T1000 (cell line): ENCODE data around the gene TM7SF3.
"Not testable (repeated sequence)": the region's sequence is repeated elsewhere in the genome, so short reads cannot be mapped to it uniquely, and the experiment has no call there.

Source experiments
- DNase-seq: peaks from one replicate; lab custom pipeline; 2025; ENCODE audit warnings: mixed read lengths; lab: John Stamatoyannopoulos, UW

Gene TM7SF3

GRCh38 chr12:26978801-26979200 lies 35.4 kb downstream of the TM7SF3 start:
- no peak for DNase-seq

DNA sequence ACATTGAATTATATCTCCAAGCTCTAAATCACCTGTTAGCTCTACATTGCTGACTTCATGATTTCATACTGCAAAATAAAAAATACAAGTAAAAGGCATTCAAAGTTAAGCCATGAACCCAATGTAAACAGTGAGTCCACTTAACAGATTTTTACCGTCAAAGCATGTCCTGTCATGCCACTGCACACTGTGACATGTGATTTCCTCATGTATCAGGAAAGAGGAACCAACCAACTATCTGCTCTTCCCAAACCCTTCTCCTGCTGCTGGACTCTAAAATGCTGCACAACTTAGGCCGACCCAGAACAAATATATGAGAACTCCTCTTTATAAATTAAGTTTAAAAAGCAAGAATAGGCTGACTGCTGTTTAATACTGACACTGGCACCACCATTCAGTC lies 37.5 kb downstream of the TM7SF3 start:
- DNase-seq: no peak

- DNase-seq: no peak
Observed at GRCh38 chr12:26971963-26972362, 42.2 kb downstream of the TM7SF3 start.

- DNase-seq: no peak
Observed at GRCh38 chr12:26970136-26970535, 44.0 kb downstream of the TM7SF3 start.

- DNase-seq: no peak
Observed at GRCh38 chr12:26966842-26967241, 47.3 kb downstream of the TM7SF3 start.

DNA sequence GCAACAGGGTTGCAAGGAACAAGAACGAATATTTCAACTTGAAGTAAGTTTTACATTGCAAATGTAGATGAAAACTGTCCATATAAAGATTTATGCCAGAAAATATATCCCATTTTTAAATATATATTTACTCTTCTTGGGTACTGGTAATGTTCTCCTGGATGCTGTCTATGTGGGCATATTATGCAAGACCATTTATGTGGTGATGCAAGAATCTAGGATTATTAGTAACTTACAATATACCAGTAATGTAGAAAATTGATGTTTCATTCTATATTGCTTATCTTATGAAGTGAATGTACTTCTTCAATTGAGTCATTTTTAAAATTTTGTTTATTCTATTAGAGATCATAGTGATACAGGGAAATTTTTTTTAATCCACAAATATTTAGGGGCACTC lies 50.8 kb downstream of the TM7SF3 start:
- DNase-seq: no peak

DNA sequence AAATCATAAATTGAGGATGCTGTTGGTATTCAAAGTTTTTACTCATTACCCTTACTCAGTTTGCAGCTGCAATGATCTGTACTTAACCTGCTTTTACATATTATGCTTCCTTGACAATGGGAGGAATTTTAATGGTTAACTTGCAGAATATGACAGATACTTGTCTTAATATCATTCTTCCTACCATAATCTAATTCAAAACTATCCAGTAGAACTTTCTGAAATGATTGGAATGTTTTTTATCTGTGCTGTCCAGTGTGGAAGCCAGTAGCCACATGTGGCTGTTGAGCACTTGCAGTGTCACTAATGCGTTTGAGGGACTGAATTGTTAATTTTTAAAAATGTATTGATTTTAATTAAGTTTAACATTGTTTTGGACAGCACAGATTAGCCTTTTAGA lies 52.4 kb downstream of the TM7SF3 start:
- DNase-seq: no peak

DNA sequence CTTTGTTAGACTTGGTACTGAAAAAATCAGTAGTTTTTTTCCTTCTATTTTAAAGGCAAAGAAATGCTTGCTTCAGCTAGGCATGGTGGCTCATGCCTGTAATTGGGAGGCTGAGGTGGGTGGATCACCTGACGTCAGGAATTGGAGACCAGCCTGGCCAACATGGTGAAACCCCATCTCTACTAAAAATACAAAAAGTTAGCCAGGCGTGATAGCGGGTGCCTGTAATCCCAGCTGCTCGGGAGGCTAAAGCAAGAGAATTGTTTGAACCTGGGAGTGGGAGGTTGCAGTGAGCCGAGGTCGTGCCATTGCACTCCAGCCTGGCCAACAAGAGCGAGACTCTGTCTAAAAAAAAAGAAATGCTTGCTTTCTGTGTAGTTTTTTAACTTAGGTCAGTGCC lies 52.8 kb downstream of the TM7SF3 start:
- DNase-seq: not testable (repeated sequence)

DNA sequence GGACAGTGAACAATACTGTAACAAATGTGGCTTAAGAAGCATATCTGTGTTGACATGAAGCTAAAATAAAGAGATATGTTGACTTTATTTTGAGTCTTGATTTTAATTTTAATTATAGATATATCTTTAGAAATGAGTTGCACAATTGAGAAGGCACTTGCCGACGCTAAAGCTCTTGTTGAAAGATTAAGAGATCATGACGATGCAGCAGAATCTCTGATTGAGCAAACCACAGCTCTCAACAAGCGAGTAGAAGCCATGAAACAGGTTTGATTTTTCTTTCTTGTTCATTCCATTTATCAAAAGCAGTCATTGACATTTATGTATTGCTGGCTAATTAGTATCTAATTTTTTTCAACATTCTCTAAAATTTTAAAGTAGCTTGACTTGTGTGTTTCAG lies 60.2 kb downstream of the TM7SF3 start:
- DNase-seq: no peak

DNA sequence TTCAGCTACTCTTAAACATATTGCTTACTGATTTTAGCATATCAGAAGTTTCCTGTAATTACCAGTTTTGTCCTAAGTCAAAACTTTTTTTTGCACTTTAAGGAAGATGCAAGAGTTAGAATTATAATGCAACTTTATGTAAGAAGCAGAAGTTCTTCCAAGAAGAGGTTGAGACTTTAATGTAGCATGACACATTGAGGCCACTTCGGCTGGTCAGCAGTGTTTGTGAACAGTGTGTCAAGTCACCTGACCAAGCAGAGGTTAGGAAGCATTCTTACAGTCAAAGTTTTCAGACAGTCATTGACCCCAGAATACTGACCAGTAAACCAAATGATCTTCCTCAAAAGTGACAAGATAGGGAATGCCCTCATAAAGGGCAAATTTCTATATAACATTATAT lies 60.7 kb downstream of the TM7SF3 start:
- DNase-seq: no peak

DNA sequence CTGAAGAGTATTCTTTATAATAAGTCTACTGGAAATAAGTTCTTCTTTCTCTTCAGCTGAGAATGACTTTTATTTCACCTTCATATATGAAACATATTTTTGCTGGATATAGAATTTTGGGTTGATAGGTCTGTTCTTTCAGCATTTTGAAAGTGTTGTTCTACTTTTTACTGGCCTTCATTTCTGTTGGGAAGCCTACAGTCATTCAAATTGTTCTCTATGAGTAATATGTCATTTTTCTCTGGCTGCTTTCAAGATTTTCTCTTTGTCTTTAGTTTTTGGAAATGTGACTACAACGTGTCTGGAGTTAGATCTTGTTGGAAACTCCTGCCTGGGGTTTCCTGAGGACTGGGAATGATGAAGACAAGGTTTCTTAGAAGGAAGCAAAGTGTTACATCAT lies 65.9 kb downstream of the TM7SF3 start:
- DNase-seq: no peak

DNA sequence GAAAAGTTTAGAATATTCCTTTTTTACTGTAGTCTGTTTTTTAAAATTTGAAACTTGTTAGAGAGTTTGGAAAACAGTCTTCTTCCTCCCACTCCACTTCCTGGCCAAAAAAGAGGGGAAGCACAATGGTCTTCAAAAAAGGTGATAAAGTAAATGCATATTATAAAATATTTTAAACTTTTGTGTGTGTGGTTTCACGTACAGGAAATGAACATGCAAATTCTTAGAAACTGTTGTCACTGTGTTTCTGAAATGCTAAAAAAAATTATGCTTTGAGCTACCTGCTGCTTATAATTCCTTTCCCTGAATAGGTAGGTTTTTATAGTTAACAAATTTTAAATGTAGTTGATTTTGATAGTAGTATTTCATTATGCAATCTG lies 73.0 kb downstream of the TM7SF3 start:
- no peak for DNase-seq

- no peak for DNase-seq
Observed at GRCh38 chr12:26940516-26941214, 73.5 kb downstream of the TM7SF3 start.

DNA sequence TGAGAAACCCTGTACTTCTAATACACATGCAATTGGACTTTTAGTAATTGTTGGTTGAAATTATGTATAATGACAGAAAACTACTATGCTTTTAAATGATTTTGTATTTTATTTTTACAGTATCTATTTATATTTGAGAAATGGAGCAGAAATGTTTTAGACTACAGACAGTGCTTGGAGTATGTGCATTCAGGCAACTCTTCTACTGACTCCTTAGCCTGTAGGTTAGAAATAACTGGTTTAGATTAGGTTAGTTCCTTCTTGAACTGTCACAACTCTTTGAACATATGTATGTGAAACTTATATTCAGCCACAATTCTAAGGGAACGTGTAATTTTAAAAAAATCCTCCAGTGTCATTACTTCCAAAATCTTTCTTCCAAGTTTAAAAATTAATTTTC lies 74.2 kb downstream of the TM7SF3 start:
- no peak for DNase-seq

DNA sequence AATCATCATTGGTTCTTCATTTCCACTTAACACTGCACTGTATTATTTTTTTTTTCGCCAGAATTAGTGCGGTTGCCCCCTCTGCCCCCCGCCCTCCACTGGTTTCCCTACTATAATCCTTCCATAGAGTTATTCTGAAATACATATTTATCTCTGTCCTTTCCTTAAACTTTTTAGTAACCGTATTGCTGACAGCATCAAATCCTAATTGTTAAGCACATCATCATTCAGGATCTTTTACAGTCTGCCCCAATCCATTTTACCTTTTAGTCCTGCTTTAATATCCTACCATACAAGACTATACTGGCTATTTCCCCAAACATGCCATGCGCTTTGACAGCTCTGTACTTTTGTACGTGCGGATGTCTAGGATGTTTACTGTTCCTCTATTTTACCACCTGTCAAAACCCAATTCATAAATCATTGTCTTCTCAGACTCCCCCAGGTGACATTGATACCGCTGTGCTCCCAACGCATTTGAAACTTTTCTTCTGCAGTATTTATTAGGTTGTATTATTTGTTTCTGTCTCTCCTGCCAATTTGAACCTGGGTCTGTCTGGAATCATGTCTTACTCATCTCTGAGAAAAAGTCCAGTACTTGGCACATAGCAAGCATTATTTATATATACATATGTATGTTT lies 74.9 kb downstream of the TM7SF3 start:
- DNase-seq: no peak

GRCh38 chr12:26938701-26939062 lies 75.5 kb downstream of the TM7SF3 start:
- DNase-seq: peak; percentile 63

DNA sequence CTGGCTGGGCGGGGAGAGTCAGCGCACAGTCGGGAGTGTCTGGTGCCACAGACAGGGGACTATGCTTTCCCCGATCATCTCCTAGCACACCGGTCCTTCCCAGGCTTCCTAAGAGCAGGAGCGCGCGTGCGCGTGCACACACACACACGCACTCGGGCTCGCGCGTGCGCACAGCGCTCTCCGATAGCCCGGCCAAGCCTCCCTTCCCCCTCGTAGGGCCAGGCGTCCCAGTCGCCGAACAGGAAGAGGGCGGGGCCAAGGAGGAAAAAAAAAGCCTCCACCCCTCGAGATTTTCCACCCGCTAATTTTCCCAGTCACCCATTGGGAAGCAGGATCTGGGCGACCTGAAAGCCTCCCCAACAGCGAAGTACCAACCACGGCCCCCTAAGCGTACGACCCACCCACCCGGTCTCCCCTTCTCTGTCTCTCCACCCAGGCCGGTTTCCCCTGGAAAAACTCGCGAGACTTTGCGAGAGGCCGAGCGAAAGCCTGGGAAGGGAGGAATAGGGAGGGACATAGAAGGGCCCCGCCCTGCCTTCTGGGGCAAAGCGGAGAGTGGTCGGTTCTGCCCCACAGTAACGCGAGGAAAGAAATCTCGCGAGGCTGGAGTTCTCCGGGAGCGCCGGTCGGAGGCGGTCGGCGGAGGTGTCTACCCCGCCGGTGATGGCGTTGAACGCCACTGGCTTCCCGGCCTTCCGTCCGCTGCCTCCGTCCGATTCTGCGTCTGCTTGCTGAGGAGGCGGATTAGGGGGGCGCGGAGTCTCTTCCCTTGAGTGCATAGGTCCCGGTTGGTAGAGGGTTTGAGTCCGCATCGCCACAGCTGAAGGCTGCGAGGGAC lies 76.1 kb downstream of the TM7SF3 start, which contains the start of the genes FGFR1OP2 and INTS13:
Gene FGFR1OP2 (plus strand): TSS at position 608 of the 838 bp plus-strand sequence. CDS start 15,689 bp downstream, outside the sequence.
Gene INTS13 (minus strand): TSS at position 119 of the 838 bp plus-strand sequence. CDS start 1,178 bp downstream, outside the sequence.
- DNase-seq: peak; percentile 99

DNA sequence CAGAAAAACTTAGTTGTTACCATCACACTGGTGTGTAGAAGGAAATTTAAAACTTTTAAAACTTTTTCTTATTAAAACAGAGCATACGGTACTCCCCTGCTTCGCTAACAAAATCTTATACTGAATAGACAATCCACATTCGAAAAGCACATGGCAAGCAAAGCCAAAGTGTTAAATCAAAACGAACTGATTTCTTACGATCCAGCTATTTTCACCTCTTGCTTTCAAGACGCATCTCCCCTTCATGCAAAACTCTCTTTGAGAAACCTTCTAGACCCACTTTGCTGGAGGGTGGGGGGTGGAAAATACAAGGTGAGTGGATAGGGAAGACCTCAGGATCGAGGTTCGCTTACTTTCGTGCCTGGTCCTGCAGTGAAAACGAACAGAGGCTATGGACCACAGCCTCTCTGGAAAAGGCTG lies 76.7 kb downstream of the TM7SF3 start:
- no peak for DNase-seq

DNA sequence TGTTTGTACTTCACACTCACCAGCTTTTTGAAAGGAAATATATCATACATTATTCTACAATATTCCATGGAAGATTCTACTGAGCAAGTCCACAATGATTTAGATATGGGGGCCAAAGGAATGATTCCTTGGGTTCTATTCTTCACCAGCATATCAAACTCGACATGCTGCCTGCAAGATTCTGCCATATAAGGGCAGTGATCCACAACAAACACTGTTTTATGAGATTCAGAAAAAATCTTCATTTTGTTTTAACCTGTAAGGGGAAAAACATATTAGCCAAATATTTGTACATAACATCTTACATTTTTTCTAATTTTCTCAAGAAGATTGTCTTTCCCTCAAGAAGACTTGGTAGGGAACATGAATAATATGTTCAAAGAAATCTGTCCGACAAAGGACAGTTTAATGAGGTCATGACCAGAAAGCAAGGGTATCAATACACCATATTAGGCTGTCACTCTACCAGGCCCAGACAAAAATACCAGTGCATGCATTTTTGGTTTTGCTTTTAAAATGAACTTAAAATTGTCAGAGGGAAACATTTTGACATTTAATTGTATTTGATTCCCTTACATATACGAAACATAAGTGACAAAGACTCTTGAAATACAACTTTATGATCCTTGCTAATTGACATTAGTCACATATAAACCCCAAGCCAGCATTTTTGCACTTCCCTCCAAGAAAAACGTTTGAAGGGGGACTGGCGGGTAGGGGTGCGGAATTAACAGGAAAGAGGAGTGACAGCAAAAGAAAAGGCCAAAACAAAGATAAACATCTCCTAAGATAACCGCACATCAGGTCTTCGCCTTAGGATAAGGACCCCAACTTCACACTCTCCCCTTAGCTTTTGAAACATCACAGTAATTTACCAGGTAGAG lies 77.4 kb downstream of the TM7SF3 start:
- DNase-seq: no peak

GRCh38 chr12:26935636-26936378 lies 78.4 kb downstream of the TM7SF3 start:
- no peak for DNase-seq

GRCh38 chr12:26929590-26929989 lies 84.6 kb downstream of the TM7SF3 start:
- no peak for DNase-seq
